GM18520 (cell line): Measurements from ENCODE around the gene SUSD3.

Experiments used
- ATAC-seq: cut with Tn5 transposase; IDR thresholded peaks from one replicate; pipeline ENCODE4 v1.9.1; 2021; ENCODE audit not compliant: unreplicated experiment

Gene SUSD3

DNA sequence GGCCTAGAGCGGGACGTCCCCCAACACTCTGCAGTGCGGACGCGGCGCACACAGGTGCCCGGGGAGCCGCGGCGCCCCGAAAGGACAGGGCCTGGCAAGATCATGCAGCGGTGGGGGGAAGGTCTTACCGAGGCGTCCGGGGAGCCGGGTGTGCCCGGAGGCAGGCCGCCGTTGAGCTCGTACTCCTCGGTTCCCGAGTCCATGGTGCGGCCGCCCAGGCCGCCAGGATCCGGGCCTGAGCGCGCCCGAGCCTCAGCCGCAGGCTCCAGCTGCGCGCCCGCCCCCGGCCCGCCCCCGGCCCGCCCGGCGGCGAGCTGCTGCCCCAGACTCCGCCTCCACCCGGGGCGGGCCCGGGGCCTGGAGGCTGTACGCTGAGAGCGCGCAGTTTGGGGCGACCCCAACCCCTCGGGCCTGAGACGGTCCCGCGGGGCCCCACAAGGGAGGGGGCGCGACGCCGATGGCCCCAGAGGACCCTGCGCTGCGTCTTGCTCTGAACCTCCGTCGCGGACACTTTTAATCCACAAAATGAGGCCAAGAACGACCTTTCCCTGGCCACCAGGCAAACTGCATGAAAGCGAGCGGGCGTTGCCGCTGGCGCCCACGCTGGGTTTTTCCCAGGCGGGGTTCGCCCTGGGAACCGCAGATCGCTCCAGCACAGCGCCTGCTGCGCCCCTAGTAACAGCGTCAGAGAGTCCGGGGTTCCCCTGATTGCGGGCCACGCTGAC is 75.7 kb downstream of the SUSD3 start, which contains the start of gene NINJ1:
Gene NINJ1, minus strand, starts transcription at position 237 of the 725 bp plus-strand sequence. Its CDS starts 34 bp downstream, at position 203.
- ATAC-seq: peak; percentile 73
